WTC11 (cell line): ENCODE results near the gene P2RY1. TPM values are rescaled to one million over a fixed set of nuclear protein-coding genes. Genes with fewer than 3 reads are reported as not detected.

Experiments
- ATAC-seq: fragments of 200-7000 bp; cut with Tn5 transposase; 2 replicates; pipeline ENCODE4 v1.10.0; 2021; ENCODE audit warnings: mild to moderate bottlenecking, moderate library complexity
- CTCF ChIA-PET: fragments of 300-600 bp; sonication (Branson Sonifier 250); formaldehyde crosslinking; loops from one replicate; lab custom pipeline; 2021; ENCODE audit warnings: antibody characterized with exemption; lab: Charles Lee
- POLR2A ChIA-PET: fragments of 350-600 bp; sonication (Branson Sonifier 250); formaldehyde crosslinking; loops from one replicate; lab custom pipeline; 2021; ENCODE audit warnings: antibody characterized with exemption; lab: Charles Lee
- DNase-seq: peaks from one replicate; pipeline ENCODE4 v3.0.0; 2021; ENCODE audit warnings: low spot score
- H3K27ac Mint-ChIP-seq: 2 replicates; pipeline ENCODE4 v1.8.0; 2021; ENCODE audit warnings: mixed read lengths
- H3K27me3 Mint-ChIP-seq: 2 replicates; pipeline ENCODE4 v1.8.0; 2021; ENCODE audit warnings: low read depth, mild to moderate bottlenecking, moderate library complexity, mixed read lengths
- H3K36me3 Mint-ChIP-seq: 2 replicates; pipeline ENCODE4 v1.8.0; 2021; ENCODE audit warnings: mixed read lengths
- H3K4me1 Mint-ChIP-seq: 2 replicates; pipeline ENCODE4 v1.8.0; 2022; ENCODE audit warnings: mixed read lengths
- H3K4me3 Mint-ChIP-seq: 2 replicates; pipeline ENCODE4 v1.8.0; 2021; ENCODE audit warnings: mild to moderate bottlenecking, moderate library complexity, mixed read lengths
- H3K9me3 Mint-ChIP-seq: 2 replicates; pipeline ENCODE4 v1.8.0; 2021; ENCODE audit warnings: mixed read lengths
- AR ChIP-seq: fragments of 250-450 bp; sonication (Bioruptor Pico); IDR thresholded peaks from 2 replicates; pipeline ENCODE4 v1.9.0; 2021; ENCODE audit warnings: mild to moderate bottlenecking
- ATF1 ChIP-seq: sonication (generic); formaldehyde crosslinking; IDR thresholded peaks from 2 replicates; pipeline ENCODE4 v1.8.1; 2023; ENCODE audit warnings: mild to moderate bottlenecking, moderate library complexity, missing genetic modification reagents
- ATF3 ChIP-seq: sonication (generic); formaldehyde crosslinking; conservative IDR thresholded peaks from 2 replicates; pipeline ENCODE4 v1.8.1; 2022; ENCODE audit warnings: mild to moderate bottlenecking, missing genetic modification reagents
- E2F4 ChIP-seq: sonication (generic); formaldehyde crosslinking; IDR thresholded peaks from 2 replicates; pipeline ENCODE4 v1.8.1; 2022; ENCODE audit warnings: low read depth, mild to moderate bottlenecking, moderate library complexity, missing genetic modification reagents, borderline replicate concordance
- E2F5 ChIP-seq: sonication (generic); formaldehyde crosslinking; IDR thresholded peaks from 2 replicates; pipeline ENCODE4 v1.8.1; 2022; ENCODE audit warnings: mild to moderate bottlenecking, moderate library complexity, missing genetic modification reagents
- ESRRA ChIP-seq: sonication (generic); formaldehyde crosslinking; IDR thresholded peaks from 2 replicates; pipeline ENCODE4 v1.8.1; 2022; ENCODE audit warnings: mild to moderate bottlenecking, missing genetic modification reagents, borderline replicate concordance
- GABPB1 ChIP-seq: sonication (generic); formaldehyde crosslinking; IDR thresholded peaks from 2 replicates; pipeline ENCODE4 v1.8.1; 2023; ENCODE audit warnings: mild to moderate bottlenecking, missing genetic modification reagents
- GRHL2 ChIP-seq: fragments of 250-450 bp; sonication (Bioruptor Pico); IDR thresholded peaks from 2 replicates; pipeline ENCODE4 v1.8.0; 2022; ENCODE audit warnings: mild to moderate bottlenecking, moderate library complexity; ENCODE audit not compliant: insufficient replicate concordance, severe bottlenecking
- HMGXB4 ChIP-seq: sonication (generic); formaldehyde crosslinking; IDR thresholded peaks from 2 replicates; pipeline ENCODE4 v1.8.1; 2023; ENCODE audit warnings: mild to moderate bottlenecking, moderate library complexity, missing genetic modification reagents
- IRF1 ChIP-seq: sonication (generic); formaldehyde crosslinking; IDR thresholded peaks from 2 replicates; pipeline ENCODE4 v1.8.0; 2023; ENCODE audit warnings: missing genetic modification reagents
- MXD4 ChIP-seq: fragments of 250-450 bp; sonication (Bioruptor Pico); IDR thresholded peaks from 2 replicates; pipeline ENCODE4 v1.8.0; 2021; ENCODE audit warnings: mild to moderate bottlenecking, moderate library complexity, borderline replicate concordance
- NFE2L1 ChIP-seq: sonication (generic); formaldehyde crosslinking; IDR thresholded peaks from 2 replicates; pipeline ENCODE4 v1.8.1; 2023; ENCODE audit warnings: missing genetic modification reagents
- NFYB ChIP-seq: sonication (generic); formaldehyde crosslinking; conservative IDR thresholded peaks from 2 replicates; pipeline ENCODE4 v1.8.0; 2022; ENCODE audit warnings: low read depth, missing genetic modification reagents
- NR2C2 ChIP-seq: sonication (generic); formaldehyde crosslinking; IDR thresholded peaks from 2 replicates; pipeline ENCODE4 v1.8.0; 2022; ENCODE audit warnings: mild to moderate bottlenecking, missing genetic modification reagents
- NR3C1 ChIP-seq: sonication (generic); formaldehyde crosslinking; conservative IDR thresholded peaks from 2 replicates; pipeline ENCODE4 v1.8.1; 2023; ENCODE audit warnings: low read depth, mild to moderate bottlenecking, missing genetic modification reagents
- OVOL2 ChIP-seq: fragments of 250-450 bp; sonication (Bioruptor Pico); IDR thresholded peaks from 2 replicates; pipeline ENCODE4 v1.9.0; 2021; ENCODE audit warnings: mild to moderate bottlenecking, borderline replicate concordance
- SMAD4 ChIP-seq: sonication (generic); formaldehyde crosslinking; IDR thresholded peaks from 2 replicates; pipeline ENCODE4 v1.8.0; 2022; ENCODE audit warnings: mild to moderate bottlenecking, missing genetic modification reagents
- TEAD4 ChIP-seq: sonication (generic); formaldehyde crosslinking; IDR thresholded peaks from 2 replicates; pipeline ENCODE4 v1.8.0; 2022; ENCODE audit warnings: mild to moderate bottlenecking, missing genetic modification reagents
- ZNF219 ChIP-seq: sonication (generic); formaldehyde crosslinking; IDR thresholded peaks from 2 replicates; pipeline ENCODE4 v1.8.0; 2023; ENCODE audit warnings: missing genetic modification reagents, mild to moderate bottlenecking, borderline replicate concordance
- ZNF232 ChIP-seq: sonication (generic); formaldehyde crosslinking; IDR thresholded peaks from 2 replicates; pipeline ENCODE4 v1.8.0; 2022; ENCODE audit warnings: mild to moderate bottlenecking, missing genetic modification reagents
- ZNF263 ChIP-seq: sonication (generic); formaldehyde crosslinking; IDR thresholded peaks from 2 replicates; pipeline ENCODE4 v1.8.1; 2022; ENCODE audit warnings: low read depth, mild to moderate bottlenecking, moderate library complexity, missing genetic modification reagents
- ZNF423 ChIP-seq: fragments of 250-450 bp; sonication (Bioruptor Pico); IDR thresholded peaks from 2 replicates; pipeline ENCODE4 v2.1.2; 2022; ENCODE audit warnings: mild to moderate bottlenecking, moderate library complexity
- ZSCAN18 ChIP-seq: fragments of 250-450 bp; sonication (Bioruptor Pico); IDR thresholded peaks from 2 replicates; pipeline ENCODE4 v2.1.2; 2022; ENCODE audit warnings: mild to moderate bottlenecking, moderate library complexity
- total RNA-seq: library from RNA; stranded (reverse); gene quantifications from 3 replicates; pipeline ENCODE4 v1.2.3, GENCODE V29; 2021

Gene P2RY1
- total RNA-seq, 1 experiment from 2014 or later: 47.2 TPM

- DNase-seq (no peak), ATAC-seq (no peak)
- Mint-ChIP-seq H3K9me3 (peaks cover 4% of the 10 kb centered on the region), H3K27me3 (peaks cover 2% of the 10 kb centered on the region; the same call in 1 of the 2 replicates), H3K4me3 (no peak overlapping the region), H3K4me1 (no peaks in the 10 kb centered on the region), H3K36me3 (peaks cover 23% of the 10 kb centered on the region), H3K27ac (no peak overlapping the region)
- ChIA-PET POLR2A (no interaction called here), CTCF (no interaction called here)
- TF ChIP-seq NR2C2 (CRISPR knock-in tag) (no peak), TEAD4 (CRISPR knock-in tag) (no peak), ZNF263 (CRISPR knock-in tag) (no peak), E2F4 (no peak), OVOL2 (CRISPR knock-in tag) (no peak), SMAD4 (no peak), ZNF232 (CRISPR knock-in tag) (no peak), GRHL2 (CRISPR knock-in tag) (no peak), NFYB (CRISPR knock-in tag) (no peak), AR (no peak)
Observed at GRCh38 chr3:152849996-152850578, 15.2 kb downstream of the P2RY1 start.

- no peak for TF ChIP-seq MXD4 (CRISPR knock-in tag)
- TF ChIP-seq ZNF423 (CRISPR knock-in tag): no peak
- TF ChIP-seq E2F5 (CRISPR knock-in tag): no peak
- no peak for TF ChIP-seq ESRRA (CRISPR knock-in tag)
- TF ChIP-seq GABPB1 (CRISPR knock-in tag): no peak
- no peak for TF ChIP-seq ZNF219 (CRISPR knock-in tag)
- no peak for TF ChIP-seq ZSCAN18 (CRISPR knock-in tag)
- TF ChIP-seq ATF1: no peak
- TF ChIP-seq NFE2L1: no peak
- TF ChIP-seq HMGXB4 (CRISPR knock-in tag): no peak
- TF ChIP-seq ATF3 (CRISPR knock-in tag): no peak
- no peak for TF ChIP-seq IRF1
- no peak for TF ChIP-seq NR3C1 (CRISPR knock-in tag)
- TF ChIP-seq ZNF263 (CRISPR knock-in tag): no peak
- Mint-ChIP-seq H3K9me3 (peaks cover 8% of the 10 kb centered on the region), H3K27ac (no peak overlapping the region), H3K36me3 (peaks cover 23% of the 10 kb centered on the region), H3K4me1 (no peaks in the 10 kb centered on the region), H3K4me3 (no peak overlapping the region), H3K27me3 (no peaks in the 10 kb centered on the region)
- DNase-seq: no peak
- ATAC-seq: no peak
- CTCF ChIA-PET: no interaction called here
- POLR2A ChIA-PET: no interaction called here
Observed at GRCh38 chr3:152853196-152853595, 18.3 kb downstream of the P2RY1 start.
